ENCODE data around the gene EPM2A. TPM values are rescaled to one million over a fixed set of nuclear protein-coding genes. Genes with fewer than 3 reads are reported as not detected.

Gene EPM2A
- total RNA-seq, 1 donor from 2014 or later, result 7.9 TPM

DNA sequence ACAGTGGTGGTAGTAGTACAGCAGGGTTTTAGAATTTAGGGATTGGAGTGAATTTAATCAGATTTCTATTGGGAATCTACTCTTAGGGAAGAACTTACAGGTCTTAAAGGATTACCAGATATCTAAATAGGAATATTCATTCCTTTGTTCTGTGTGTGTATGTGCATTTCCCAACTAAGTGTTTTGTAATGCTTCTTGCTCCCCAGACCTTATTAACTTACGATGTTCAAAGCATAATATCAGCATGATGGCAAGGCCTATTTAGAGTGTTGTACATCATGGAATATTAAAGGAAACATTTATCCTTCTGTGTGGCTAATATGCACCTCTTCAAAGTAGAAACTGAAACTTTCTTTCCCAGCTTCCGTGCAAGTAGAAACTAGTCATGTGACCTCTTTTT, 133.9 kb downstream of the EPM2A start:
- no peak for DNase-seq

DNA sequence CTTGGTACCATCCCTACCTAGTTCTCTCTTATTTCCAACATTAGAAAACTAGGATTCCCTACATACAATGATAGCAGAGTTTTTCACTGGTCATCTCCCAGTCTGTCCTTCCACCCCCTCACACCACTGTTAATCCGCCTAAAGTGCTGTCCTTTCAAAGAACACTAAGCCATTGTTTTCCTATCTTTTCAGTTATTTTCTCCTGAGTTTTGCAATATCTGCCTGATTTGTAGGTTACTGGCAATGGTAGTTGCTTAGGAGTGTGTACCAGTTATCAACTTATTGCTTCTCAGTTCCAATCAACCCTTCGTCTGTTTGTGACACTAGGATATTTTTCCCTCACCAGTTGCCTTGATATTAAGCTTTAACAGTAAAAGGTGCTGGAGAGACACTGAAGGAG, 135.0 kb downstream of the EPM2A start:
- no peak for DNase-seq

DNA sequence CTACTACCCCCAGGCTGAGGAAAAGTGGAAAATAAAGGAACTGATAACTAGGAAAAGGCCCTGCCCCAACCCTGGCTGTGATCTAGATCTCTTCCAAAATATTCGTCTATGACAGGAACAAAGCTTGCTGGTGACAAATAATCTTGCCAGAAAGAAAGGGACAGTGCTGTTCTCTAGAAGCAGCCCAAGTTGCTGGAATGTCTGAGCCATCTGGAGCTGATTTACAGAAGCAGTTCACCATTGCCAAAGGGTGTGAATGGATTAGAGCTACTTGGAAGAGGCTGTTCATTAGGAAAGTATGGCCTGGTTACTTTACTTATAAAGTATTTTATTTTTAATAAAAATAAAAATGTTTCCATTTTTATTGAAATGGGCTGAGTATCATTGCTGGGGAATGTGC, 146.3 kb downstream of the EPM2A start:
- DNase-seq, result no peak

GRCh38 chr6:145587334-145587733, 148.0 kb downstream of the EPM2A start:
- DNase-seq, result no peak

- DNase-seq, result no peak
These were observed 151.6 kb downstream of the EPM2A start for GRCh38 chr6:145583753-145584152.

Small RNA genes within 50 kb of the gene (small RNA-seq; reads per million reads assigned to genes)
- gene AL023806.2 (ENCODE audit: low replicate concordance), result not detected

Other genes starting within 250 kb of the EPM2A start
- gene FBXO30, start 79.3 kb upstream of the EPM2A start, total RNA-seq, result 20.2 TPM
- 42.5 TPM for gene SHPRH, start 228.8 kb upstream of the EPM2A start, total RNA-seq

Measured in skin of body (tissue), 3 donors.